Gastrocnemius medialis (tissue), 4 donors: Measurements from ENCODE around the gene ANKRD34B. TPM values are rescaled to one million over a fixed set of nuclear protein-coding genes. Genes with fewer than 3 reads are reported as not detected.
"Not testable (repeated sequence)": the region's sequence is repeated elsewhere in the genome, so short reads cannot be mapped to it uniquely, and the experiment has no call there.

Experiments
- ATAC-seq, 2 donors: fragments of 150-250 bp; one replicate each; pipeline ENCODE4 v1.9.1; 2016
- DNase-seq, 2 donors: peaks; one replicate each; pipeline ENCODE4 v3.0.0-alpha.2; 2019
- H3K27ac ChIP-seq, 4 donors: fragments of 200-600 bp; sonication (generic); 1 replicate in 1 of 4; 2 replicates in 3 of 4; pipeline ENCODE4 v1.5.1; 2016 to 2018; ENCODE audit warnings: mild to moderate bottlenecking in 2 of 4, moderate library complexity in 1 of 4
- H3K27me3 ChIP-seq, 3 donors: fragments of 200-600 bp; sonication (generic) in 2 of 3; 1 replicate in 1 of 3; 2 replicates in 2 of 3; pipeline versions ENCODE4 v1.5.1 to v1.6.0; 2016 to 2019; ENCODE audit warnings: mild to moderate bottlenecking in 1 of 3, moderate library complexity in 1 of 3
- H3K36me3 ChIP-seq, 2 donors: fragments of 200-600 bp; sonication (generic) in 1 of 2; one replicate each; pipeline ENCODE4 v1.5.1; 2017 to 2018
- H3K4me1 ChIP-seq, 2 donors: fragments of 200-600 bp; sonication (generic) in 1 of 2; one replicate each; pipeline ENCODE4 v1.5.1; 2016 to 2017; ENCODE audit warnings: mild to moderate bottlenecking in 2 of 2
- H3K4me3 ChIP-seq, 4 donors: fragments of 200-600 bp; sonication (generic) in 3 of 4; 1 replicate in 1 of 4; 2 replicates in 3 of 4; pipeline ENCODE4 v1.5.1; 2016 to 2019; ENCODE audit warnings: mild to moderate bottlenecking in 2 of 4
- H3K9me3 ChIP-seq, 3 donors: fragments of 200-600 bp; sonication (generic) in 2 of 3; 1 replicate in 1 of 3; 2 replicates in 2 of 3; pipeline ENCODE4 v1.5.1; 2016 to 2019
- CTCF ChIP-seq, 5 experiments: fragments of 450-650 bp in 3 of 5; fragments of 200-600 bp in 2 of 5; sonication (generic) in 2 of 5; IDR thresholded peaks in 4 of 5; conservative IDR thresholded peaks in 1 of 5; 1 replicate in 4 of 5; 2 replicates in 1 of 5; pipeline ENCODE4 v1.5.1; 2016 to 2019; ENCODE audit warnings: antibody characterized with exemption in 5 of 5, mild to moderate bottlenecking in 3 of 5, moderate library complexity in 3 of 5
- POLR2A ChIP-seq, 2 donors: fragments of 450-650 bp; IDR thresholded peaks; one replicate each; pipeline ENCODE4 v1.6.1; 2017; ENCODE audit warnings: antibody characterized with exemption in 2 of 2, mild to moderate bottlenecking in 2 of 2, moderate library complexity in 2 of 2
- in situ Hi-C, 4 donors: fragments of 200-750 bp; cut with MboI; loops; one replicate each; pipeline versions ENCODE4 v1.15.0 to v1.8.0; 2017; ENCODE audit warnings: low sequenced_read_pairs in 4 of 4
- intact Hi-C: fragments of 100-400 bp; cut with DNase I; formaldehyde crosslinking; loops from one replicate; pipeline ENCODE4 v1.15.1; 2023; ENCODE audit warnings: low total_unique reads
- total RNA-seq, 4 donors: library from RNA; depleted of rRNA; stranded (reverse); fragments of >200 nt; gene quantifications; one replicate each; pipeline versions ENCODE4 v1.1.0 to v1.2.3, GENCODE V29; 2016

ANKRD34B gene
- total RNA-seq, 4 donors from 2014 or later = not detected

GRCh38 chr5:80591352-80591751 is 21.3 kb upstream of the ANKRD34B start:
- H3K4me3 ChIP-seq = no peak overlapping the region
- in situ Hi-C loops = no loop called here
- H3K27ac ChIP-seq = no peak overlapping the region
- no peaks in the 10 kb centered on the region for H3K36me3 ChIP-seq
- H3K9me3 ChIP-seq = no peaks in the 10 kb centered on the region
- intact Hi-C loops = no loop called here
- no peaks in the 10 kb centered on the region for H3K4me1 ChIP-seq
- no peak for DNase-seq
- TF ChIP-seq CTCF (IDR thresholded peaks at IDR 0.05 in 4 of 5, conservative IDR thresholded peaks at IDR 0.05 in 1 of 5) (no peak), POLR2A (IDR thresholded peaks at IDR 0.05) (no peak)
- H3K27me3 ChIP-seq = no peaks in the 10 kb centered on the region
- no peak for ATAC-seq

- no peak for ATAC-seq
- in situ Hi-C loops = no loop called here
- intact Hi-C loops = no loop called here
Observed at GRCh38 chr5:80590766-80591165, 20.7 kb upstream of the ANKRD34B start.

GRCh38 chr5:80588858-80589540 is 18.9 kb upstream of the ANKRD34B start:
- no peak overlapping the region for H3K4me3 ChIP-seq
- no peaks in the 10 kb centered on the region for H3K36me3 ChIP-seq
- in situ Hi-C loops (no loop called here), intact Hi-C loops (no loop called here)
- ATAC-seq = no peak
- TF ChIP-seq POLR2A (IDR thresholded peaks at IDR 0.05) = no peak
- TF ChIP-seq CTCF (IDR thresholded peaks at IDR 0.05 in 4 of 5, conservative IDR thresholded peaks at IDR 0.05 in 1 of 5) = no peak
- no peak for DNase-seq
- no peaks in the 10 kb centered on the region for H3K27me3 ChIP-seq
- no peaks in the 10 kb centered on the region for H3K4me1 ChIP-seq
- no peaks in the 10 kb centered on the region for H3K9me3 ChIP-seq
- H3K27ac ChIP-seq = no peak overlapping the region

More at GRCh38 chr5:80590766-80591165, 20.7 kb upstream of the ANKRD34B start:
- H3K4me1 ChIP-seq = no peaks in the 10 kb centered on the region
- H3K27me3 ChIP-seq = no peaks in the 10 kb centered on the region
- DNase-seq = no peak
- H3K4me3 ChIP-seq = no peak overlapping the region
- H3K9me3 ChIP-seq = no peaks in the 10 kb centered on the region
- TF ChIP-seq CTCF (IDR thresholded peaks at IDR 0.05 in 4 of 5, conservative IDR thresholded peaks at IDR 0.05 in 1 of 5) (no peak), POLR2A (IDR thresholded peaks at IDR 0.05) (no peak)
- H3K36me3 ChIP-seq = no peaks in the 10 kb centered on the region
- no peak overlapping the region for H3K27ac ChIP-seq

GRCh38 chr5:80584770-80585169 is 14.7 kb upstream of the ANKRD34B start:
- TF ChIP-seq CTCF (IDR thresholded peaks at IDR 0.05 in 4 of 5, conservative IDR thresholded peaks at IDR 0.05 in 1 of 5) (no peak), POLR2A (IDR thresholded peaks at IDR 0.05) (no peak)
- in situ Hi-C loops = no loop called here

GRCh38 chr5:80580291-80580690 is 10.2 kb upstream of the ANKRD34B start:
- H3K27me3 ChIP-seq, in situ Hi-C loops, H3K9me3 ChIP-seq, H3K27ac ChIP-seq, H3K4me3 ChIP-seq, ATAC-seq, intact Hi-C loops, H3K4me1 ChIP-seq, DNase-seq, H3K36me3 ChIP-seq: not testable (repeated sequence)

More at GRCh38 chr5:80584770-80585169, 14.7 kb upstream of the ANKRD34B start:
- no peak for ATAC-seq
- no peaks in the 10 kb centered on the region for H3K4me1 ChIP-seq
- no peak overlapping the region for H3K4me3 ChIP-seq
- no peaks in the 10 kb centered on the region for H3K36me3 ChIP-seq
- DNase-seq = no peak
- H3K27me3 ChIP-seq = no peaks in the 10 kb centered on the region
- intact Hi-C loops = no loop called here
- no peak overlapping the region for H3K27ac ChIP-seq
- no peaks in the 10 kb centered on the region for H3K9me3 ChIP-seq
